ENCODE data around the gene MAP4K2.

Gene MAP4K2

GRCh38 chr11:64810891-64811272 lies 7.9 kb upstream of the MAP4K2 start:
- DNase-seq, result peak; percentile 83

- DNase-seq, result peak; percentile 99
Observed at GRCh38 chr11:64810271-64810890, 7.4 kb upstream of the MAP4K2 start, which contains the start of gene MEN1. TSS of gene MEN1 (minus strand) at chr11:64810551. CDS start at chr11:64810109, 442 bp downstream.

GRCh38 chr11:64809781-64810241 lies 6.8 kb upstream of the MAP4K2 start:
- DNase-seq, result peak; percentile 63

- no peak for DNase-seq
Observed at GRCh38 chr11:64805481-64805880, 2.5 kb upstream of the MAP4K2 start.

GRCh38 chr11:64804346-64805210 lies 1.6 kb upstream of the MAP4K2 start:
- no peak for DNase-seq

GRCh38 chr11:64803846-64804345 lies 882 bp upstream of the MAP4K2 start:
- no peak for DNase-seq

- peak; percentile 52 for DNase-seq
Observed at GRCh38 chr11:64802370-64803157, 450 bp downstream of the MAP4K2 start.

GRCh38 chr11:64801561-64802369 lies 1.2 kb downstream of the MAP4K2 start:
- DNase-seq, result no peak

- DNase-seq, result no peak
Observed at GRCh38 chr11:64801158-64801464, 1.9 kb downstream of the MAP4K2 start.

- no peak for DNase-seq
Observed at GRCh38 chr11:64800303-64801157, 2.5 kb downstream of the MAP4K2 start.

- DNase-seq, result peak; percentile 71
Observed at GRCh38 chr11:64799623-64800302, 3.3 kb downstream of the MAP4K2 start.

- DNase-seq, result no peak
Observed at GRCh38 chr11:64799256-64799622, 3.8 kb downstream of the MAP4K2 start.

GRCh38 chr11:64796757-64797541 lies 6.1 kb downstream of the MAP4K2 start:
- DNase-seq, result no peak

GRCh38 chr11:64796047-64796756 lies 6.8 kb downstream of the MAP4K2 start:
- no peak for DNase-seq

GRCh38 chr11:64794526-64794925 lies 8.5 kb downstream of the MAP4K2 start:
- no peak for DNase-seq

- no peak for DNase-seq
Observed at GRCh38 chr11:64793271-64794160, 9.5 kb downstream of the MAP4K2 start.

- no peak for DNase-seq
Observed at GRCh38 chr11:64792482-64792881, 10.5 kb downstream of the MAP4K2 start.

GRCh38 chr11:64791781-64792291 lies 11.2 kb downstream of the MAP4K2 start:
- no peak for DNase-seq
